IPS-18a (cell line): ENCODE results near the gene EMCN.
"Not testable (repeated sequence)": the region's sequence is repeated elsewhere in the genome, so short reads cannot be mapped to it uniquely, and the experiment has no call there.

Experiments used
- H3K27ac ChIP-seq: one replicate; pipeline ENCODE4 v1.5.1; 2013; ENCODE audit warnings: low read length
- H3K27me3 ChIP-seq: one replicate; pipeline ENCODE4 v1.6.1; 2013; ENCODE audit warnings: mild to moderate bottlenecking, low read length; ENCODE audit not compliant: control insufficient read depth, insufficient read depth
- H3K36me3 ChIP-seq: one replicate; pipeline ENCODE4 v1.6.1; 2013; ENCODE audit warnings: low read depth, low read length; ENCODE audit not compliant: control insufficient read depth
- H3K4me1 ChIP-seq: one replicate; pipeline ENCODE4 v1.6.1; 2013; ENCODE audit warnings: low read depth, low read length; ENCODE audit not compliant: control insufficient read depth
- H3K4me3 ChIP-seq: one replicate; pipeline ENCODE4 v1.5.1; 2013; ENCODE audit warnings: low read length
- H3K9ac ChIP-seq: one replicate; pipeline ENCODE4 v1.6.1; 2013; ENCODE audit warnings: mild to moderate bottlenecking, low read length, moderate library complexity
- H3K9me3 ChIP-seq: one replicate; pipeline ENCODE4 v1.6.1; 2013; ENCODE audit warnings: low read depth, low read length; ENCODE audit not compliant: control insufficient read depth

Gene EMCN

DNA sequence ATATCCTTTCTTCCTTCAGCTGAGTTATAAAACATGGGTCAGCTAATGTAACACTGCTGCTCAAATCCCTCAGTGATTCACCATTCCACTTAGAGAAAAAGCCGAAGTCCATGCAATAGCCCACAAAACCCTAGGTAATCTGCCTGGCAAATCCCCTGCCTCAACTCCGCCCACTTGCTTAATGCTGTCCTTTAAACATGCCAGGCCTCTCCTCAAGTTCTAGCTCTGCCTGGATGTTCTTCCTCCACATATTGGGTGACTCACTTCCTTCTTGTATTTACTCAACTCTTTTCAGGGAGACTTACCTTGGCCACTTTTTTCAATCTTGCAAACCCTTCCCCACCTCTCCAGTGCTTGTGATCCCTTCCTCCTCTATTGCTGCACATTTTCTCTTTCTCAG, 89.8 kb downstream of the EMCN start:
- H3K9ac ChIP-seq, result no peak overlapping the region
- no peak overlapping the region for H3K4me3 ChIP-seq
- no peak overlapping the region for H3K27ac ChIP-seq
- H3K4me1 ChIP-seq, result no peaks in the 10 kb centered on the region
- no peaks in the 10 kb centered on the region for H3K9me3 ChIP-seq
- no peaks in the 10 kb centered on the region for H3K27me3 ChIP-seq
- H3K36me3 ChIP-seq, result no peaks in the 10 kb centered on the region

DNA sequence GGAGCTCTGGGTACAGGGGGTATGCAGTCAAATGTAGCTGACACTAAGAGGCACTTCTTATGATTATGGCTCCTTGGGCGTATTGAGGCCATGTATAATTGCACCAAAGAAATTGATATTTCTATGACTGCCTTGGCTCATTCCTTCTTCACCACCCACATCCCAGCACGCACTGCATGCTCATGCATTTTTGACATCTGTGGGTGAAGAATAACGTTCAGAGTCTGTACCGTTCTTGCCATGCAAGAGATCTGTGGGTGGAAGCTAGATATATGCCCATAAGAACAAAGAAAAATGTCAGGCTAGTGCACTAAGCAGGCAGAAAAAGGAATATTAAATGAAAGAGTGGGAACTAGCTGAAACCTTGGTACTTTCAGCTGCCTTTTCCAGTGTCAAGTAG, 93.4 kb downstream of the EMCN start:
- Histone ChIP-seq H3K27me3 (no peaks in the 10 kb centered on the region), H3K4me3 (no peak overlapping the region), H3K36me3 (no peaks in the 10 kb centered on the region), H3K27ac (no peak overlapping the region), H3K9me3 (no peaks in the 10 kb centered on the region), H3K4me1 (no peaks in the 10 kb centered on the region), H3K9ac (no peak overlapping the region)

DNA sequence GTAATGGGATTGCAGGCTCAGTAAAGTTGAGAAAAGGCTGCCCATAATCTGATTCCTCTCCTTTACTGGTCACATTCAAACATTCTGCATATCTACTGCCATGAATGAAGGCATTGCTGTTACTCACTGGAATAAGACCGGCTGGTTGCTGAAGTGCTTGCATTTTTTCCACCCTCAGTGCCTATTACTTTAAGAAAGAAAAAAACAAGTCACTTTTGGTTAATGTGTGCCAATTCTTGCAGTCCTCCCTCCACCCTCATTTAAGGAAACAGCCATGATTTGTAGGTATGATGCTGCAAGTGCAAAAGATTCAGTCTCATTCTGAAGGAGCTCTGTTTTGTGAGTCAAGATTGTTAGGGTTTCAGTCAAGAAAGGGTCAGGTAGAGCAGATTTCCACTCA, 94.9 kb downstream of the EMCN start:
- H3K9me3 ChIP-seq, result no peaks in the 10 kb centered on the region
- no peak overlapping the region for H3K27ac ChIP-seq
- no peak overlapping the region for H3K9ac ChIP-seq
- H3K27me3 ChIP-seq, result no peaks in the 10 kb centered on the region
- H3K36me3 ChIP-seq, result no peaks in the 10 kb centered on the region
- H3K4me1 ChIP-seq, result no peaks in the 10 kb centered on the region
- H3K4me3 ChIP-seq, result no peak overlapping the region

DNA sequence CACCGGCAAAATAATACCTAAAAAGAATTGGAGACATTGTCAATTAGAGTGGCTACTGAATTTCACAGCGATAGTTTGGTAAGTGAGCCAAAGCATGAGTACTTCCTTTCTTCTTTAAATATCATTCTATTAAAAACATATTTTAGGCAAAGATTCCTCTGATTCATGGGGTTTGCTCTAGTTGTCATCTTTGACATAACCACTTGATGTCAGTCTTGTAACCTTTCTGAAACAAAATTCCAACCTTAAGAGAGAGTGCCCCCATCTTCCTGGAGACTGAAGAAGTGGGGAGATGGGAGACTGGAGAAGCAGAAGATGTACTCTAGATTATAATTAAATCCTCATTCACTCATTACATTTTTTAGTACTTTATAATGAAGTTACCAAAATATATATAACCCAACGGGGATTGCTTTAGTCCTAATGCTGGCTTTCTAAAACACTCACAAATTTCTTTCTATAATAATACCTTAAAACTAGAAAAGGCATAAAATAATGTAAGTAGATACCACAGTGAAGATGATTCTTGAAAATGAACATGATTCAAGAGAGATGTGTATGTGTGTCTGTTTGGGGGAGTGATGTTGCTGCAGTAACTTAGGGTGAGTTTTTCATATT, 96.4 kb downstream of the EMCN start:
- Histone ChIP-seq H3K4me1 (no peaks in the 10 kb centered on the region), H3K9ac (no peak overlapping the region), H3K4me3 (no peak overlapping the region), H3K36me3 (no peaks in the 10 kb centered on the region), H3K27me3 (no peaks in the 10 kb centered on the region), H3K9me3 (no peaks in the 10 kb centered on the region), H3K27ac (no peak overlapping the region)

DNA sequence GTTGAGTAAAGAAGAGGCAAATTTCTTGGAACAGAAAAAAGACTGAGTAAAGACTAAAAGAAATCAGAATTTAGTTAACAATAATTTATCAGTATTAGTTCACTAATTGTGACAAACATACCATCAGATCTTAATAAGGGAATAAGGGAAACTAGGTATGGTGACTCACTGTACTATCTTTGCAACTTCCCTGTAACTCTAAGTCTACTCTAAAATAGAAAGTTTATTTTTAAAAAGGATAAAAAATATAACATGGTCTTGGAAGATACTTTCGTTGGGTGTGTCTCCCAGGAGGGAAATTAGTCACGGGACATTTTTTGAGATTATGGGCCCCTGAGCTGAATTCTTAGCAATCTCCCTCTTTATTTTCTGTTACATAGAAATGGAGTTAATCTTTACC, 97.3 kb downstream of the EMCN start:
- Histone ChIP-seq H3K9ac (no peak overlapping the region), H3K4me3 (no peak overlapping the region), H3K27me3 (no peaks in the 10 kb centered on the region)

DNA sequence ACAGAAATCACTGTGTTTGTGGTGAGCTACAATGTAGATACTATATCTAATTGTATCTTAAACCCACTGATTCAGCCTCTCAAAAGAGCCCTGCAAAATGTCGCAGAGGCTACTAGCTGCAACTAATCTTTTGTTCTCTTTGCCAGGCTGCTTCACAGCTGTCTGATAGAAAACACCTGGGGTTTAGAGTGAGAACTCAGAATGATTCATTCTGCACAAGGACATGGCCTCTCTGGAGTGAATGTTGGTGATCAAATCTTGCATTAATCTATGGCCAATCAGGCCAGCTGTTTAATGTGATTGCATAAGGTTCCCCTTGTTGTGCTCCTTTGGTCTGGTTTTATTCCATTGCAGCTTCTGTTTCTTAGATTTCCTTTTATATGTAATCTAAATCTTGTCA, 100.3 kb downstream of the EMCN start:
- Histone ChIP-seq H3K27me3 (no peaks in the 10 kb centered on the region), H3K9me3 (no peaks in the 10 kb centered on the region), H3K9ac (no peak overlapping the region), H3K4me1 (no peaks in the 10 kb centered on the region), H3K27ac (no peak overlapping the region), H3K4me3 (no peak overlapping the region), H3K36me3 (no peaks in the 10 kb centered on the region)

More for the DNA sequence above, 97.3 kb downstream of the EMCN start:
- Histone ChIP-seq H3K27ac (no peak overlapping the region), H3K36me3 (no peaks in the 10 kb centered on the region), H3K4me1 (no peaks in the 10 kb centered on the region), H3K9me3 (no peaks in the 10 kb centered on the region)

DNA sequence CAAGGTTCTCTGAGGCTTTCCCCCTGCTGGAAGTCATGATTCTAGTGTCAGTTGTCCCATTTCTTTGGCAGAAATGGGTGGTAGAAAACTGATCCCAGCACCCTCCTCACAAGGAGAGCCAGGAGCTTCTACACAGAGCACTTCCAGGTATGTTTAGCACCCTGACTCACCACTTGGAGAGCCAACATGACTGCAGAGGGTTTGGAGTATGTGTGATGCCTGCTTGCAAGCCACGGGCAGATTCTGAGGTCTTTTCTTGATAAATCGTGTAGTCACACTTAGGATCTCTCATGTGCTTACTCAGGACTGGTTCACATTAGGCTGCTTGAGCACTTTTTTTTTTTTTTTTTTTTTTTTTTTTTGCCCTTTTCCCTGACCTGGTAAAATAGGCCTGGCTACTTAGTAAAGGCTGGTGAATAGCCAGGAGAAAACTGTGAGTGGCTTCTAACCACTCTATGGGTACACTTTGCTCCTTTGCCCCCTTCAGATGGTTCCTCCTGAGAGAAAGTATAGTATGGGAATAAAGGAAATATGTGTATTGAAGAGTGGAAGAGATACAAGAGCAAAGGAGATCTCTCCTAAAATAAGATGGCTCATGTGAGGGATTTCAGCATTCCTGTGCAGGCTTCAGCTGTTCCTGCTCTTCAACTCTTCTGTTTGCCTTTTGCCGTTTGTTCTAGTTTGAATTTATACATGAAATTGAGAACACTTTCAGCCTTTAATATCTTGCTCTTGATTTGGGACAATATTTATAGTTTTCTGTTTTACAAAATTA, 103.6 kb downstream of the EMCN start:
- H3K27me3 ChIP-seq, result no peaks in the 10 kb centered on the region
- no peaks in the 10 kb centered on the region for H3K4me1 ChIP-seq
- no peaks in the 10 kb centered on the region for H3K36me3 ChIP-seq
- no peak overlapping the region for H3K27ac ChIP-seq
- no peak overlapping the region for H3K9ac ChIP-seq
- H3K9me3 ChIP-seq, result no peaks in the 10 kb centered on the region
- H3K4me3 ChIP-seq, result no peak overlapping the region

DNA sequence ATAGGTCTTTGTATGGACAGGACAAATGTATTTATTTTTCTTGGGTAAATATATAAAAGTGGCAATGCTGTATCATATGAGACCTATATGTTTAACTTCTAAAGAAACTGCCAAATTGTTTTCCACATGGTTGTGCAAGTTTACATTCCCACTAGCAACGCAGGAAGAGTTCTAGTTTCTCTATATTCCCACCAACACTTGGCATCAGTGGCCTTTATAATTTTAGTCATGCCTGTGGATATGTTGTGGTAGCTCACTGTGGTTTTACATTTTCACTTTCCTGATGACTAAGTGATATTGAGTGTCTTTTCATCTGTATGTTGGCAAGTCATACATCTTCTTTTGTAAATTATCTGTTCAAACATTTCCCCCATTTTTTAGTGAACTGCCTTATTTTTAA, 126.0 kb downstream of the EMCN start:
- Histone ChIP-seq H3K27me3 (no peaks in the 10 kb centered on the region), H3K4me3 (no peak overlapping the region), H3K4me1 (no peaks in the 10 kb centered on the region), H3K9me3 (no peaks in the 10 kb centered on the region), H3K36me3 (no peaks in the 10 kb centered on the region), H3K27ac (no peak overlapping the region), H3K9ac (no peak overlapping the region)

DNA sequence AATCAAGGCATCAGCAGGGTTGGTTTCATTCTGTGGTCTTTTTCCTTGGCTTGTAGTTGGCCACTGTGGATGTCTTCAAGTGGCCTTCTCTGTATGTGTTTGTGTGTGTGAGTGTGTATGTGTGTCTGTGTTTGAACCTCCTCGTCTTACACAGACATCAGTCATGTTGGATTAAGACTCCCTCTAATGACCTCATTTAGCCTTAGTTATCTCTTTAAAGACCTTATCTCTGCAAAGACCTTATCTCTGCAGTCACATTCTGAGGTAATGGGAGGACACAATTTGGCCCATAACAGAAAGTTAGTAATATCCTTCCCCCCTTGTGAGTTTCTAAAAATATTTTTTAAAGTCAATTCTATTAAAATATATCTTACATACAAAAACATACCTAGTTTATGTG, 126.7 kb downstream of the EMCN start:
- Histone ChIP-seq H3K27ac (no peak overlapping the region), H3K4me3 (no peak overlapping the region), H3K27me3 (no peaks in the 10 kb centered on the region), H3K9ac (no peak overlapping the region), H3K36me3 (no peaks in the 10 kb centered on the region), H3K4me1 (no peaks in the 10 kb centered on the region), H3K9me3 (no peaks in the 10 kb centered on the region)

DNA sequence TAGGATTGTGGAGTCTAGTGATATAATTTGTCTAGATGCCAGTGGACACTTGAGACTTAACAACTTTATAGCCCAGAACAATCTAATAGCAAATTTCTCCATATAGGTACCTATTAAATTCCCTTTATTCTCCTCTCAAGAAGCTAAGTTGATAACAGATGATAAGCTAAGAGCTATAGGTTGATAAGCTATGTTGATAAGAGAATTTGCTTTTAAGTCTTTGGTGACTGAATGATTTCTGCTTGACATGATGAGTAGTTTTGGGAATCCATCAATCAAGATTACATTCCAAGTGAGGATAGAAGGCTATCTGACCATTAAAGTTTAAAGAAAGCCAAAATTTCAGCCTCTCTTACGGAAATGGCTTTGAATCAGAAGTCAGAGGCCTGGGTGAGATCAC, 131.6 kb downstream of the EMCN start:
- H3K4me3 ChIP-seq, result no peak overlapping the region
- no peak overlapping the region for H3K9ac ChIP-seq
- no peaks in the 10 kb centered on the region for H3K27me3 ChIP-seq

DNA sequence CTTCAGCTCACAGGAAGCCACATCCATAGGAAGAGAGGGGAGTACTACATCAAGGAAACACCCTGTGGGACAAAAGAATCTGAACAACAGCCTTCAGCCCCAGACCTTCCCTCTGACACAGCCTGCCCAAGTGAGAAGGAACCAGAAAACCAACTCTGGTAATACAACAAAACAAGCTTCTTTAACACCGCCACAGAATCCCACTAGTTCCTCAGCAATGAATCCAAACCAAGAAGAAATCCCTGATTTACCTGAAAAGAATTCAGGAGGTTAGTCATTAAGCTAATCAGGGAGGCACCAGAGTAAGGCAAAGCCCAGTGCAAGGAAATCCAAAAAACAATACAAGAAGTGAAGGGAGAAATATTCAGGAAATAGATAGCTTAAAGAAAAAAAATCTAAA, 137.4 kb downstream of the EMCN start:
- H3K27me3 ChIP-seq, H3K4me1 ChIP-seq, H3K36me3 ChIP-seq, H3K9me3 ChIP-seq, H3K4me3 ChIP-seq, H3K27ac ChIP-seq, H3K9ac ChIP-seq: not testable (repeated sequence)

More for the DNA sequence above, 131.6 kb downstream of the EMCN start:
- H3K27ac ChIP-seq, result no peak overlapping the region
- no peaks in the 10 kb centered on the region for H3K4me1 ChIP-seq
- no peaks in the 10 kb centered on the region for H3K36me3 ChIP-seq
- no peaks in the 10 kb centered on the region for H3K9me3 ChIP-seq

DNA sequence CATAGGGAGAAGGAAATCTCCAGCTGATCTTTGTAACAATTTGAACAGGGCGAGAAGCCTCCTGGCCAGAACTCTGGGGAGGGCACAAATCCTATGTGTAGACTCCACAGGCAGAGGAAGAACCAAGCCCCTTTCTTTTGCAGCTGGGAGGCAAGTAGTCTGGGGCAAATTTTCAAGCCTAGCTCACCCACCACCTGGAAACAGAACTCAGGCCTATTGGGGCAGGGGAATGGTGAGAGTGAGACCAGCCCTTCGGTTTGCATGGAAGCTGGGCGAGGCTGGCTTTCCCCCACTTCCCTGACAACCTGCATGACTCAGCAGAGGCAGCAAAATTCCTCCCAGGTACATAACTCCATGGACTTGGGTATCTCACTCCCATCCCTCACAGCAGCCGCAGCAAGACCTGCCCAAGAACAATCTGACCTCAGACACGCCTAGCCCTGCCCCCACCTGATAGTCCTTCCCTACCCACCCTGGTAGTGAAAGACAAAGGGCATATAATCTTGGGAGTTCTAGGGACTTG, 138.2 kb downstream of the EMCN start:
- no peak overlapping the region for H3K27ac ChIP-seq
- H3K4me3 ChIP-seq, result no peak overlapping the region
- H3K4me1 ChIP-seq, result no peaks in the 10 kb centered on the region
- H3K9me3 ChIP-seq, result no peaks in the 10 kb centered on the region
- no peaks in the 10 kb centered on the region for H3K36me3 ChIP-seq
- H3K9ac ChIP-seq, result no peak overlapping the region
- H3K27me3 ChIP-seq, result no peaks in the 10 kb centered on the region
